Measurements from ENCODE around the gene ZNF621.
"Not testable (repeated sequence)": the region's sequence is repeated elsewhere in the genome, so short reads cannot be mapped to it uniquely, and the experiment has no call there.

The ZNF621 gene

DNA sequence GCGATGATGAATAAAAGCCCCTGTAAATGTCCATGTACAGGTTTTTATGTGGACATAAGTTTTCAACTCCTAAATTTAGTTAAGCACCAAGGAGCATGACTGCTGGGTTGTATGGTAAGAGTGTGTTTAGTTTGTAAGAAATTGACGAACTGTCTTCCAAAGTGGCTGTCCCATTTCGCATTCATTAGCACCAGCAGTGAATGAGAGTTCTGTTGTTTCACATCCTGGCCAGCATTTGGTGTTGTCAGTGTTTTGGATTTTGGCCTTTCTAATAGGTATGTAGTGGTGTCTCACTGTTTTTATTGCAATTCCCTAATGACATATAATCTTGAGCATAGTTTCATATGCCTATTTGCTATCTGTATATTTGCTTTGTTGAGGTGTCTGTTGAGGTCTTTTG lies 3.7 kb downstream of the ZNF621 start:
- H3K36me3 ChIP-seq (ENCODE audit: control insufficient read depth in 5 of 5, insufficient read depth in 5 of 5, low read length in 5 of 5) = peaks cover 35 to 62% (median 45%) of the 10 kb centered on the region in 5 donors
- H3K4me1 ChIP-seq (ENCODE audit: control insufficient read depth in 5 of 5, insufficient read depth in 5 of 5, low read length in 5 of 5) = peaks cover 0 to 25% (median 21%) of the 10 kb centered on the region in 5 donors
- no peak overlapping the region for H3K4me3 ChIP-seq (ENCODE audit: low read depth in 1 of 5, low read length in 5 of 5)
- H3K27ac ChIP-seq (ENCODE audit: low read depth, low read length) = no peak overlapping the region
- H3K9me3 ChIP-seq (ENCODE audit: control insufficient read depth in 5 of 5, low read length in 5 of 5) = peaks cover 0 to 10% (median 2%) of the 10 kb centered on the region in 5 donors
- no peaks in the 10 kb centered on the region for H3K27me3 ChIP-seq (ENCODE audit: control insufficient read depth in 5 of 5, insufficient read depth in 4 of 5, low read length in 5 of 5)
- no peak overlapping the region for H3K9ac ChIP-seq (ENCODE audit: low read length in 5 of 5)

DNA sequence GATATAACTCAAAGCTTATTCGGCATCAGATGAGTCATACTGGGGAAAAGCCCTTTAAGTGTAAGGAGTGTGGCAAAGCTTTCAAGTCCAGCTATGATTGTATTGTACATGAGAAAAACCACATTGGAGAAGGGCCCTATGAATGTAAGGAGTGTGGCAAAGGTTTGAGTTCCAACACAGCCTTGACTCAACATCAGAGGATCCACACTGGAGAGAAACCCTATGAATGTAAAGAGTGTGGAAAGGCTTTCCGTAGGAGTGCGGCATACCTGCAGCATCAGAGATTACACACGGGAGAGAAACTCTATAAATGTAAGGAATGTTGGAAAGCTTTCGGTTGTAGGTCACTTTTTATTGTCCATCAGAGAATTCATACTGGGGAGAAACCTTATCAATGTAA lies 7.5 kb downstream of the ZNF621 start:
- H3K9me3 ChIP-seq (ENCODE audit: control insufficient read depth in 5 of 5, low read length in 5 of 5) = peaks cover 0 to 10% (median 2%) of the 10 kb centered on the region in 5 donors
- no peaks in the 10 kb centered on the region for H3K4me1 ChIP-seq (ENCODE audit: control insufficient read depth in 5 of 5, insufficient read depth in 5 of 5, low read length in 5 of 5)
- no peak overlapping the region for H3K4me3 ChIP-seq (ENCODE audit: low read depth in 1 of 5, low read length in 5 of 5)
- H3K9ac ChIP-seq (ENCODE audit: low read length in 5 of 5) = no peak overlapping the region
- H3K27ac ChIP-seq (ENCODE audit: low read depth, low read length) = no peak overlapping the region
- no peaks in the 10 kb centered on the region for H3K27me3 ChIP-seq (ENCODE audit: control insufficient read depth in 5 of 5, insufficient read depth in 4 of 5, low read length in 5 of 5)
- H3K36me3 ChIP-seq (ENCODE audit: control insufficient read depth in 5 of 5, insufficient read depth in 5 of 5, low read length in 5 of 5) = peaks cover 54 to 82% (median 69%) of the 10 kb centered on the region in 5 donors

DNA sequence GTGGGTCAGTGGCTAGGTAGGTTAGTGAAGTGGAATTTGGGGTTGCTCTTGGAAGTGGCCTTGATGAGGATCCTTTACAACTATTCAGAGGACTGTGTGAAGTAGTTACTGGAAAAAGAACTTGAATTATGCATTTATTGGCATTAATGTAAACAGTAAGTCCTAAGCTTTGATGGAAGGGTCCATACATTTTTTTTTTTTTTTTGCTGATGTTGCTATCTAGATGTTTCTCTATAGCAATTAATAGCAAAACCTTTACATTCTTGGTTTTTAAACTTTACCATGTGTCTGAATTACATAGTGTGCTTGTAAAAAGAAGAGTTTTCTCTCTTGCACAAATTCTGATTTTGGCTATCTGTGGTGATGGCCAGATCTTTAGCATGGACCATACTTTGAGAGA lies 9.5 kb downstream of the ZNF621 start:
- H3K4me1 ChIP-seq (ENCODE audit: control insufficient read depth in 5 of 5, insufficient read depth in 5 of 5, low read length in 5 of 5) = no peaks in the 10 kb centered on the region
- peaks cover 53 to 76% (median 72%) of the 10 kb centered on the region in 5 donors for H3K36me3 ChIP-seq (ENCODE audit: control insufficient read depth in 5 of 5, insufficient read depth in 5 of 5, low read length in 5 of 5)
- H3K4me3 ChIP-seq (ENCODE audit: low read depth in 1 of 5, low read length in 5 of 5) = no peak overlapping the region
- no peaks in the 10 kb centered on the region for H3K27me3 ChIP-seq (ENCODE audit: control insufficient read depth in 5 of 5, insufficient read depth in 4 of 5, low read length in 5 of 5)
- peaks cover 0 to 14% (median 5%) of the 10 kb centered on the region in 5 donors for H3K9me3 ChIP-seq (ENCODE audit: control insufficient read depth in 5 of 5, low read length in 5 of 5)
- H3K9ac ChIP-seq (ENCODE audit: low read length in 5 of 5) = no peak overlapping the region
- no peak overlapping the region for H3K27ac ChIP-seq (ENCODE audit: low read depth, low read length)

DNA sequence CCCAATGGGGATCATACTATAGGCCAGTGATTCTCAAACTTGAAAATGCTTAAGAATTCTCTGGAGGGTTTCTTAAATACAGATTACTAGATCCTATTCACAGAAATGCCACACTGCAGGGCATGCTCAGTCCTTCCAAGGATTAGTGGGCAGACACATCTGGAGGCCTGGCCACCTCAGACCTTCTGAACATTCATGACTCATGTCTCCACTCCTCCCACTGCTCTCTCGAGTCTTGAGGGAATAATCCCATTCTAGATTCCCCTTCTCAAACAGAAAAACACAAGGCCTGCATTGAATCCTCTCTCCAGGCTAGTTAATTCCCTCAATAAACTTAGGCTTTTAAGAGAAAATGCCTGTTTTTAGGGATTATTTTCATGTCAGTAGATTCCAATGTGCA lies 22.1 kb downstream of the ZNF621 start:
- no peak overlapping the region for H3K9ac ChIP-seq (ENCODE audit: low read length in 5 of 5)
- no peak overlapping the region for H3K4me3 ChIP-seq (ENCODE audit: low read depth in 1 of 5, low read length in 5 of 5)
- H3K27ac ChIP-seq (ENCODE audit: low read depth, low read length) = no peak overlapping the region
- no peaks in the 10 kb centered on the region for H3K36me3 ChIP-seq (ENCODE audit: control insufficient read depth in 5 of 5, insufficient read depth in 5 of 5, low read length in 5 of 5)
- H3K4me1 ChIP-seq (ENCODE audit: control insufficient read depth in 5 of 5, insufficient read depth in 5 of 5, low read length in 5 of 5) = no peaks in the 10 kb centered on the region
- H3K27me3 ChIP-seq (ENCODE audit: control insufficient read depth in 5 of 5, insufficient read depth in 4 of 5, low read length in 5 of 5) = no peaks in the 10 kb centered on the region
- no peaks in the 10 kb centered on the region for H3K9me3 ChIP-seq (ENCODE audit: control insufficient read depth in 5 of 5, low read length in 5 of 5)

DNA sequence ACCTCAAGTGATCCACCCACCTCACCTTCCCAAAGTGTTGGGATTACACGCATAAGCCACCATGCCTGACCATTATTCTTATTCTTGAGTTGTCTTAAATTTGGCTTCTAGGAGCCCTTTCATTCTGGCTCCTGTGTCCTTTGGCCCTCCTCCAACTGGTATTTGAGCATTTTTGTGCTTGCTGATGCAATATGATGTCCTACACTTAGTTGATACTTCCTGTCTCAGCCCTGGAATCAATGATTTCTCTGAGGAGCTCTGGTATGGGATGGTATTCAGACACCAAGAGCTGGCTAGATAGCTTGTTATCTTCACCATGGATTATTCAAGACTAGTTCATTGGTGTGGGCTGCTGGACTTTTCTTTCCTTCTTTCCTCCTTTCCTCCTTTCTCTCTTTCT lies 25.4 kb downstream of the ZNF621 start:
- H3K27me3 ChIP-seq (ENCODE audit: control insufficient read depth in 5 of 5, insufficient read depth in 4 of 5, low read length in 5 of 5) = no peaks in the 10 kb centered on the region
- H3K36me3 ChIP-seq (ENCODE audit: control insufficient read depth in 5 of 5, insufficient read depth in 5 of 5, low read length in 5 of 5) = no peaks in the 10 kb centered on the region
- H3K9me3 ChIP-seq (ENCODE audit: control insufficient read depth in 5 of 5, low read length in 5 of 5) = no peaks in the 10 kb centered on the region
- no peak overlapping the region for H3K27ac ChIP-seq (ENCODE audit: low read depth, low read length)
- H3K9ac ChIP-seq (ENCODE audit: low read length in 5 of 5) = no peak overlapping the region
- H3K4me1 ChIP-seq (ENCODE audit: control insufficient read depth in 5 of 5, insufficient read depth in 5 of 5, low read length in 5 of 5) = no peaks in the 10 kb centered on the region
- H3K4me3 ChIP-seq (ENCODE audit: low read depth in 1 of 5, low read length in 5 of 5) = no peak overlapping the region

DNA sequence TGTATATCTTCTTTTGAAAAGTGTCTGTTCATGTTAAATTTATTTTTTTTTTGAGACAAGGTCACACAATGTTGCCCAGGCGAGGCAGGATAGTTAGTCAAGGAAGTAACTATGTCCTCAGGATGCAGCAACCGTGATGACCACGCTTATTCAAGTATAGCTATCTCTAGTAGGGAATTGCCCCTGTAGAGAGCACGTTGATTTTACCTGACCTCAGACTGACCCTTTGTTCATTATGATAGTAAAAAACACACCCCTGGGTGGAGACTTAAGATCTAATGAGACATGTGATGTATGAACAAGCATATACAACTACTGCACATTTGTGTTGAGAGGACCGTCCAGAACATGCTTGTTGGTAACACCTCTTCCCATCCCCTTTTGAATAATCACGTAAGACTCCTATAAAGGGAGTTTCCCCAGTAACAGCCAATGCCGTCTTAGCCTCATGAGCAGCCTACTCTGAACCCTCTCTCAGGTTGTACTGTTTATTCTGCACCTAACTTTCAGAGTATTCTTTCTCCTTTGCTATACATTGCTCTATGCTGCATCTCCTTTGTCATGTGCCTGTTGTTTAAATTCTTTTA lies 32.9 kb downstream of the ZNF621 start:
- Histone ChIP-seq H3K4me1 (ENCODE audit: control insufficient read depth in 5 of 5, insufficient read depth in 5 of 5, low read length in 5 of 5) (no peaks in the 10 kb centered on the region), H3K36me3 (ENCODE audit: control insufficient read depth in 5 of 5, insufficient read depth in 5 of 5, low read length in 5 of 5) (no peaks in the 10 kb centered on the region), H3K9me3 (ENCODE audit: control insufficient read depth in 5 of 5, low read length in 5 of 5) (no peaks in the 10 kb centered on the region), H3K27me3 (ENCODE audit: control insufficient read depth in 5 of 5, insufficient read depth in 4 of 5, low read length in 5 of 5) (no peaks in the 10 kb centered on the region), H3K9ac (ENCODE audit: low read length in 5 of 5) (no peak overlapping the region), H3K4me3 (ENCODE audit: low read depth in 1 of 5, low read length in 5 of 5) (no peak overlapping the region), H3K27ac (ENCODE audit: low read depth, low read length) (no peak overlapping the region)

DNA sequence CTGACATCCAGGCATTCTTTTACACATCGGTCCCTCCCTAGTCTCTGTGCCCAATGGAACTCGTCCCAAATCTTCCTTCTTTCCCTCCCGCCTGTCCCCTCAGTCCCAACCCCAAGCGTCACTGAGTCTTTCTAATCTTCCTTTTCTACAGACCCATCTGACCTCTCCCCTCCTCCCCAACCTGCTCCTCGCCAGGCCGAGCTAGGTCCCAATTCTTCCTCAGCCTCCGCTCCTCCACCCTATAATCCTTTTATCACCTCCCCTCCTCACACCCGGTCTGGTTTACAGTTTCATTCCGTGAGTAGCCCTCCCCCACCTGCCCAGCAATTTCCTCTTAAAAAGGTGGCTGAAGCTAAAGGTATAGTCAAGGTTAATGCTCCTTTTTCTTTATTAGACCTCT lies 37.7 kb downstream of the ZNF621 start:
- not testable (repeated sequence) for H3K9ac ChIP-seq (ENCODE audit: low read length in 5 of 5); H3K36me3 ChIP-seq (ENCODE audit: control insufficient read depth in 5 of 5, insufficient read depth in 5 of 5, low read length in 5 of 5); H3K27me3 ChIP-seq (ENCODE audit: control insufficient read depth in 5 of 5, insufficient read depth in 4 of 5, low read length in 5 of 5); H3K27ac ChIP-seq (ENCODE audit: low read depth, low read length); H3K4me3 ChIP-seq (ENCODE audit: low read depth in 1 of 5, low read length in 5 of 5); H3K9me3 ChIP-seq (ENCODE audit: control insufficient read depth in 5 of 5, low read length in 5 of 5); H3K4me1 ChIP-seq (ENCODE audit: control insufficient read depth in 5 of 5, insufficient read depth in 5 of 5, low read length in 5 of 5)

DNA sequence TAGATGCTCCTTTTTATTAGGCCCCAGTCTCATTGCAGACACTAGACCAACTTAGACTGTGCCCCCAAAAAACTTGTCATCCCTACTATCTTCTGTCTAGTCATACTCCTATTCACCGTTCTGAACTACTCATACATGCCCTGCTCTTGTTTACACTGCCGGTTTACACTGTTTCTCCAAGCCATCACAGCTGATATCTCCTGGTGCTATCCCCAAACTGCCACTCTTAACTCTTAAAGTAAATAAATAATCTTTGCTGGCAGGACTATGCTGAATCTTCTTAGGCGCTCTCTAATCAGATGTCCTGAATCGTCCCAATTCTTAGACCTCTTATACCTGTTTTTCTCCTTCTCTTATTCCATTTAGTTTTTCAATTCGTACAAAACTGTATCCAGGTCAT lies 40.9 kb downstream of the ZNF621 start:
- H3K9me3 ChIP-seq (ENCODE audit: control insufficient read depth in 5 of 5, low read length in 5 of 5); H3K27ac ChIP-seq (ENCODE audit: low read depth, low read length); H3K36me3 ChIP-seq (ENCODE audit: control insufficient read depth in 5 of 5, insufficient read depth in 5 of 5, low read length in 5 of 5); H3K4me3 ChIP-seq (ENCODE audit: low read depth in 1 of 5, low read length in 5 of 5); H3K9ac ChIP-seq (ENCODE audit: low read length in 5 of 5); H3K4me1 ChIP-seq (ENCODE audit: control insufficient read depth in 5 of 5, insufficient read depth in 5 of 5, low read length in 5 of 5); H3K27me3 ChIP-seq (ENCODE audit: control insufficient read depth in 5 of 5, insufficient read depth in 4 of 5, low read length in 5 of 5): not testable (repeated sequence)

DNA sequence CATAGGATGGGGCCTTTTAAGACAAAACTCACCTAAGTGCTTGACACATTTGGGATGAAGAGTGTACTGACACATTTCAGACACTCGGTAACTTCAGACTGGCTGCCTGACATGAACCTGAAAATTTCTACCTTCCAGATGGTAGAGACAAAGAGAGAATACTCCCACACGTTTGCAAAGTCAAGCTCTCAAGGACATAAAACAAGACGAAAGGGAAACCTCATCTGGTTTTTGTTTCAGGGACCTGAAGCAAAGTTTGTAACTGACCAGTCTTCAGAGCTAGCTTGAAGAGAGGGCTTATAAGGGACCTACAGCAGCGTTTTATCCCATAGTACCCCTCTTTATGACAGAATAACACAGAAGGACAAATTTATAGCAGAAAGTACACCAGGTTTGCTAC lies 41.9 kb downstream of the ZNF621 start:
- H3K27me3 ChIP-seq (ENCODE audit: control insufficient read depth in 5 of 5, insufficient read depth in 4 of 5, low read length in 5 of 5) = no peaks in the 10 kb centered on the region
- H3K9me3 ChIP-seq (ENCODE audit: control insufficient read depth in 5 of 5, low read length in 5 of 5) = peaks cover 0 to 7% (median 4%) of the 10 kb centered on the region in 5 donors
- no peak overlapping the region for H3K4me3 ChIP-seq (ENCODE audit: low read depth in 1 of 5, low read length in 5 of 5)
- H3K27ac ChIP-seq (ENCODE audit: low read depth, low read length) = no peak overlapping the region
- H3K36me3 ChIP-seq (ENCODE audit: control insufficient read depth in 5 of 5, insufficient read depth in 5 of 5, low read length in 5 of 5) = no peaks in the 10 kb centered on the region
- no peak overlapping the region for H3K9ac ChIP-seq (ENCODE audit: low read length in 5 of 5)
- H3K4me1 ChIP-seq (ENCODE audit: control insufficient read depth in 5 of 5, insufficient read depth in 5 of 5, low read length in 5 of 5) = no peaks in the 10 kb centered on the region

DNA sequence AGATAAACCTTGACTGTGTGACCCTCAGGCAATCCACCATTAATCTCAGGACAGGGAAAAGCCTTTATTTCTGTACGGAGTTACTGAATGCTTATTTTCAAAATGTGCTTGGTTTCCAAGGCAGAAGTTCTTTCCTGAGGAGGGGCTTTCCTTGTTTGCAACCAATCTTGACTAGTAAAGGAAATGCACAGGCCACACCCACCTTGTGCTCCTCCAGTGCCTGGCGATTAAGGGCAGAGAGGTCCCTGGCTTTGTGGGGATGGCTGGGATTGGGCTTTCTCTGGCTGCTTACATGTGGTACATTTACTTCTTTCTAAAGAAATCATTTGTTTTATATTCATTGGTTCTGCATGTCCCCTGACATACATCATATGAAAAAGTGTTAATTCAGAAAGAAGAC lies 47.8 kb downstream of the ZNF621 start:
- H3K27ac ChIP-seq (ENCODE audit: low read depth, low read length) = no peak overlapping the region
- H3K27me3 ChIP-seq (ENCODE audit: control insufficient read depth in 5 of 5, insufficient read depth in 4 of 5, low read length in 5 of 5) = no peaks in the 10 kb centered on the region
- no peak overlapping the region for H3K4me3 ChIP-seq (ENCODE audit: low read depth in 1 of 5, low read length in 5 of 5)
- no peak overlapping the region for H3K9ac ChIP-seq (ENCODE audit: low read length in 5 of 5)
- H3K36me3 ChIP-seq (ENCODE audit: control insufficient read depth in 5 of 5, insufficient read depth in 5 of 5, low read length in 5 of 5) = no peaks in the 10 kb centered on the region
- H3K9me3 ChIP-seq (ENCODE audit: control insufficient read depth in 5 of 5, low read length in 5 of 5) = peaks cover 0 to 7% (median 4%) of the 10 kb centered on the region in 5 donors
- H3K4me1 ChIP-seq (ENCODE audit: control insufficient read depth in 5 of 5, insufficient read depth in 5 of 5, low read length in 5 of 5) = no peaks in the 10 kb centered on the region

DNA sequence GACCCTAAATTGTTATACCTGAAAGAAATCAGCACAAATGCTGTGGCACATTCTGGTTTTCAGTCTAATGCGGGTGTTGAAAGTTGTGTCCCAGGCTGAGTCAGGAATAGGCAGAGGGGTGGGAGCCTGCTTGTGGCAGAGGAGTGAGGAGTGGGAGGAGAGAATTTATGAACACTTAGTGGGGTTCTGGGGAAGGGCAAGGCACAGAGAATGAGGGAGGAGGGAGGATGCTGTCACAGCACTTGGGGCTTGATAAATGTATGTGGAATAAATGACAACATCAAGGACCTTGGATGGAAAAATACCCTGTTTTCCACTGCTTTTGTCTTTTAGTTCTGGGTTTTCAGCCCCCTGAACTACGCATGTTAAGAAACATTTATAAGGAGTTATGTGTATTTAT lies 49.3 kb downstream of the ZNF621 start:
- no peak overlapping the region for H3K9ac ChIP-seq (ENCODE audit: low read length in 5 of 5)
- no peaks in the 10 kb centered on the region for H3K27me3 ChIP-seq (ENCODE audit: control insufficient read depth in 5 of 5, insufficient read depth in 4 of 5, low read length in 5 of 5)
- H3K27ac ChIP-seq (ENCODE audit: low read depth, low read length) = no peak overlapping the region
- H3K36me3 ChIP-seq (ENCODE audit: control insufficient read depth in 5 of 5, insufficient read depth in 5 of 5, low read length in 5 of 5) = no peaks in the 10 kb centered on the region
- H3K4me3 ChIP-seq (ENCODE audit: low read depth in 1 of 5, low read length in 5 of 5) = no peak overlapping the region
- no peaks in the 10 kb centered on the region for H3K4me1 ChIP-seq (ENCODE audit: control insufficient read depth in 5 of 5, insufficient read depth in 5 of 5, low read length in 5 of 5)
- no peaks in the 10 kb centered on the region for H3K9me3 ChIP-seq (ENCODE audit: control insufficient read depth in 5 of 5, low read length in 5 of 5)

All from subcutaneous abdominal adipose tissue (tissue), 5 donors.